GM10248 (cell line): Measurements from ENCODE around the gene TUBA1A.
A peak's percentile ranks its signal among the peaks of the same experiment; 100 is the strongest.
"Not testable (repeated sequence)": the region's sequence is repeated elsewhere in the genome, so short reads cannot be mapped to it uniquely, and the experiment has no call there.

Experiments
- CTCF ChIA-PET: fragments of 300-600 bp; sonication (Branson Sonifier 250); formaldehyde crosslinking; extraction: SDS; loops from one replicate; lab custom pipeline; 2021; ENCODE audit warnings: antibody characterized with exemption; lab: Yijun Ruan, JAX
- POLR2A ChIA-PET: fragments of 350-650 bp; sonication (Branson Sonifier 250); formaldehyde crosslinking; extraction: SDS; loops from one replicate; lab custom pipeline; 2020; ENCODE audit warnings: antibody characterized with exemption; lab: Yijun Ruan, JAX
- DNase-seq: peaks from one replicate; pipeline ENCODE4 v3.0.0; 2012; ENCODE audit errors: extremely low spot score
- TF ChIP-seq, protein P1 (sequence below): IDR thresholded peaks from 2 replicates; pipeline ENCODE4 v1.5.1; 2012; ENCODE audit warnings: mild to moderate bottlenecking, low read depth; ENCODE audit errors: extremely low read depth, missing control alignments, control extremely low read depth

TUBA1A gene

DNA sequence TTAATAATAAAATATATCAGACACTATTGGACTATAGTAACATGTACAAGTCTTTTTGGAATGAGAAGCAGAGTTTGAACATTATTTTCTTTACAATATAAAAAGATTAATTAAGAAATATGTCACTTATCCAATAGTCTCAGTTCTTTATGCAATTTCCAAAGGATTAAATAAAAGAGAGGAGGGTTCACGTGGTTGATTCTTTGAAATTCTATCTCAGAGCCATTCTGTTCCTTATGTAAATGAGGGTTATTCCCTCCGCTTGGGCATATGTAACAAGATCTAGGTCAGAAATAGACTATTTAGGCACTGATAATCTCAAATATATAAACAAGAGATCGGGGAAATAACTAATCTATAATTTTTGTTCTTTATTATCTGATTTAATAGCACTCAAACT, 2.1 kb upstream of the TUBA1A start:
- CTCF ChIA-PET: interaction anchor here (1.4 kb wide), 1 partner anchor 43 kb away, joined by 4 read pairs; no protein-coding TSS in a partner anchor
- POLR2A ChIA-PET: no interaction called here
- no peak for DNase-seq
- TF ChIP-seq, protein P1, sequence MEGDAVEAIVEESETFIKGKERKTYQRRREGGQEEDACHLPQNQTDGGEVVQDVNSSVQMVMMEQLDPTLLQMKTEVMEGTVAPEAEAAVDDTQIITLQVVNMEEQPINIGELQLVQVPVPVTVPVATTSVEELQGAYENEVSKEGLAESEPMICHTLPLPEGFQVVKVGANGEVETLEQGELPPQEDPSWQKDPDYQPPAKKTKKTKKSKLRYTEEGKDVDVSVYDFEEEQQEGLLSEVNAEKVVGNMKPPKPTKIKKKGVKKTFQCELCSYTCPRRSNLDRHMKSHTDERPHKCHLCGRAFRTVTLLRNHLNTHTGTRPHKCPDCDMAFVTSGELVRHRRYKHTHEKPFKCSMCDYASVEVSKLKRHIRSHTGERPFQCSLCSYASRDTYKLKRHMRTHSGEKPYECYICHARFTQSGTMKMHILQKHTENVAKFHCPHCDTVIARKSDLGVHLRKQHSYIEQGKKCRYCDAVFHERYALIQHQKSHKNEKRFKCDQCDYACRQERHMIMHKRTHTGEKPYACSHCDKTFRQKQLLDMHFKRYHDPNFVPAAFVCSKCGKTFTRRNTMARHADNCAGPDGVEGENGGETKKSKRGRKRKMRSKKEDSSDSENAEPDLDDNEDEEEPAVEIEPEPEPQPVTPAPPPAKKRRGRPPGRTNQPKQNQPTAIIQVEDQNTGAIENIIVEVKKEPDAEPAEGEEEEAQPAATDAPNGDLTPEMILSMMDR: no peak

DNA sequence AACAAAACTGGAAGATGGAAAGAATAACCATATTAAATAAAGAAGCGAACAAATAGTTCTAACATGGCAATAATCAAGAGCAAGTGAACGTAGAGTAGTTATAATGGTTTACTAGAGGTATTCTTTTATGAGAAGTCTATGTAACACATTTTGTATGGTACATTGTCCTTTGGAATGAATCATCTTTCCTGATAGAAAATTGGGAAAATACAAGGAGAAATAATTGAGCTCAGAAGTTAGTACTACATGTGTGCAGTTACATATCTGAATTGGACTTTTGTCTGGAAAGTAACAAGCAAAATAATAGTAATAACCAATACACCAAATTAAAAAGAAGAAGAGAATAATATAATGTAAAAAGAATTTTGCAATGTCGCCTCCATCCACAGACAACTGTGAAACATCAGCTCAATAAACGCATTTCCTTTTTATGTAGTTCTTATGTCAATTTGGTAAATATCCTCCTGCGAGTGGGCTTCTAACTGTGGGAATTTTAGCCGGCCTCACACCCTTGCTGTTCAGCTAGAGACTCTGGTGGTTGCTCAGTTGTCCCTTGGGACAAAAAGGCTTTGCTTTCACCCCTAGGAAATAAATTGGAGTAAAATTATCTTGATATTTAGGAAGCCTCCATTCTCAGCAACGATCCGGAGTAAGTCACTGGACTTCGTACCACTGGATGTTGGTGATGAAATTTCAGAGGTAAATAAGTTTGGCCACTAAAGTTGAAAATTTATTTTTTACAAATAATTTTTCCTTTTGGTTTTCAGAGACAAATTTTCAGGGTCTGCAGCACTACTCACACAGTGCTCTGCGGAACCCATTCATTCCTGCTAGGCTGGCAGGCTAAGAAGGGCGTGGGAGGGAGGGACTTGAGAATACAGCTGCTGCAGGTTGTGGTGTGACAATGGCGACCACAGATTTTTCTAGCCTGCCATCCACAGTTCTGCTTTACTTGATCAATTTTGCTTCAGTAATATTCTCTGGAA, 1.1 kb upstream of the TUBA1A start:
- no peak for DNase-seq
- POLR2A ChIA-PET: no interaction called here
- CTCF ChIA-PET: interaction anchor here (1.0 to 2.4 kb wide), 4 partner anchors 34 to 102 kb away, joined by 3 to 6 read pairs (median 4); no protein-coding TSS in a partner anchor
- TF ChIP-seq, protein P1: no peak

DNA sequence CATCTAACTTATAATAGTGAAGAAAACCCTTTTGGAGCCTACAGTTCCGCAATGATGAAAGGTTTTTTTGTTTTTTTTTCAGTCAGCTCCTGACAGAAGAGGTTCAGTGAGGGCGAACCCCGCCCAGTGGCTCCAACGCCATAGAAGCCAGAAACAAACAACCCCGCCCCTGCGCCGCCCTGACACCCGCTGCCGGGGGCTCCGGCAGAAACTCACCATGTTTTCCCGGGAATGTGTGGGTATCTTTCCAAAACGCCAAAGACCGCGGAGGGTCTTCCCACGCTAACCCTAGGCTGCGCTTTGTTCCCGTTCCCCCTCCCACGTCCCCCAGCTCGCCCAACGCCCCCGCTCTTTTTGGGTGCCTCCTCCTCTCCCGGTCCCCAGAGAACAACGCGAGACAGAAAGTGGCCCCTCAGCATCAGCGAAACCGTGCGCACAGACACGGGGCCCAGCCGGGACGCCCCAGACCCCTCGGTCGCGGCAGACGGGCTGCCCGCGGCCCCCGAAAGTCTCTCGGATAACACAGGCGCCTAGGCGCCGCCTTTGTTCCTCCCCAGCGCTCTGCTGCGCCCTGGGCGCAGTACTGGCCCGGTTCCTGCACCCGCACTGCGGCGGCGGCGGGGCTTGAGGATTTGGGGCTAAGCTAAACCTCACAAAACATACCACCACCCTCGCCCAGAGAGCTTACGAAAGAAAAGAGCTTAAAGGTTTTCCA, 522 bp downstream of the TUBA1A start:
- peak; percentile 71 for DNase-seq
- CTCF ChIA-PET: interaction anchor here (0.7 to 2.4 kb wide), 9 partner anchors 11 to 100 kb away, joined by 3 to 6 read pairs (median 4); no protein-coding TSS in a partner anchor
- TF ChIP-seq, protein P1: no peak
- POLR2A ChIA-PET: interaction anchor here (0.5 to 1.7 kb wide), 5 partner anchors 16 to 119 kb away, joined by 3 to 18 read pairs (median 3); partner anchors contain the start of genes RHEBL1 and TUBA1B

DNA sequence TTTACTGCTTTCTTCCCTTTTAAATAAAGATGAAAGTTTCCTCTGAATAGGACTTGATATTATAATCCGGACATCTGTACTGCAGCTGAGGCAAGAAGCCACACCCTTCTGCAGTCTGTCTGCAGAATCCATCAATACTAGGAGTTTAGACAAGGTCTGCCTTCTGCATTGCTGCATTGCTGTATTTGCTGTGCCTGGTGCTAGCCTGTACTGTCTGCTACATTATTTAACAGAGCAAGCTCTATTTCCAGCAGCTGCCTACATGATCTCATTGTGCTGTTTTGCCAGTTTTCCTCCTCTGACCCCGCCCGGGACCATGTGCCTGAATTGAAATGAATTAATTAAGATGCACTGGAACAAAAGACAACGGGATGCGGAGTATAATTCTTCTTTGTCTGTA, 1.7 kb downstream of the TUBA1A start:
- CTCF ChIA-PET: interaction anchor here (1.7 kb wide), 1 partner anchor 14 kb away, joined by 6 read pairs; no protein-coding TSS in a partner anchor
- TF ChIP-seq, protein P1: no peak
- DNase-seq: no peak
- POLR2A ChIA-PET: interaction anchor here (0.8 kb wide), 1 partner anchor 509 kb away, joined by 3 read pairs; no protein-coding TSS in a partner anchor

DNA sequence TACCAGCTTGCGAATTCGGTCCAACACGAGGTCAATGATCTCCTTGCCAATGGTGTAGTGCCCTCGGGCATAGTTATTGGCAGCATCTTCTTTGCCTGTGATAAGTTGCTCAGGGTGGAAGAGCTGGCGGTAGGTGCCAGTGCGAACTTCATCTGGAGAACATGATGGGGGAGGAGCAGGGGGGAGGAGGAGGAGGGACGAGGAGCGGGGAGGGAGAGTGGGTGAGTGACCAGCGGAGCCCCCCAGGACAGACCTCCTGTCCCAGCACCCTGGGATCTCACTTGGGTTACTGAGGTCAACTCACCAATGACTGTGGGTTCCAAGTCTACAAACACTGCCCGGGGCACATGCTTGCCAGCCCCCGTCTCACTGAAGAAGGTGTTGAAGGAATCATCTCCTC, 2.6 kb downstream of the TUBA1A start:
- POLR2A ChIA-PET: interaction anchor here (0.7 kb wide), 1 partner anchor 14 kb away, joined by 4 read pairs; no protein-coding TSS in a partner anchor
- CTCF ChIA-PET, DNase-seq: not testable (repeated sequence)

DNA sequence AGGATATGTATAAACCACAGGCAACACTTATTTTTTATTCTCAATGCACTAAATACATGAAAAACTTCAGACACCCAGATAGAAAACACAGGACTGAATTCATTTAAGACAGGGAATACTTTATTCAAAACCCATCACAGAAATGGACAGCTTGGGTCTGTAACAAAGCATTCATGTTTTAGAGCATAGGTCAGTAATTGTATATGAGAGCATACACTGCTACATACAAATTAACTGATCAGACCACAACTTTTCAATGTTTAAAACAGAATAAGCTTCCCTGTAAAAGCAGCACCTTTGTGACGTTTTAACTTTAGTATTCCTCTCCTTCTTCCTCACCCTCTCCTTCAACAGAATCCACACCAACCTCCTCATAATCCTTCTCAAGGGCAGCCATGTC, 4.2 kb downstream of the TUBA1A start:
- DNase-seq, POLR2A ChIA-PET: not testable (repeated sequence)
- CTCF ChIA-PET: interaction anchor here (1.3 kb wide), 1 partner anchor 39 kb away, joined by 3 read pairs; no protein-coding TSS in a partner anchor

DNA sequence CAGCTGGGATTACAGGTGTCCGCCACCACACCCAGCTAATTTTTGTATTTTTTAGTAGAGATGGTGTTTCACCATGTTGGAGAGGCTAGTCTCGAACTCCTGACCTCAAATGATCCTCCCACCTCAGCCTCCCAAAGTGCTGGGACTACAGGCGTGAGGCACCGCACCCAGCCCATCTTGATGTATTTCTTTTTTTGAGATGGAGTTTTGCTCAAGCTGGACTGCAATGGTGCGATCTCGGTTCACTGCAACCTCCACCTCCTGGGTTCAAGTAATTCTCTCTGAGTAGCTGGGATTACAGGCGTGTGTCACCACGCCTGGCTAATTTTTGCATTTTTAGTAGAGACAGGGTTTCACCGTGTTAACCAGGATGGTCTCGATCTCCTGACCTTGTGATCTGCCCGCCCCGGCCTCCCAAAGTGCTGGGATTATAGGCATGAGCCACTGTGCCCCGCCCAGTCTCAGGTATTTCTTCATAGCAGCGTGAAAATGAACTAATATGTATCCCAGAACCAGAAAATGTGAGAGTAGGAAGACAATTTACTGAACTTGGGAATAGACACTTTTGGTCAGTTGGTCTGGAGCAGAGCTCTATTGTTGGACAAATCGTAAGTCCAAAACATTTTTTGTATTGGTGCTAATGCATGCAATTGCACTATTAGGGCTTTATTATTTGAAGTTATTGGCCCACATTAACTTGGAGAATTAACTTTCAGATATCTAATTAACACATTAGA, 5.5 kb downstream of the TUBA1A start:
- ChIA-PET CTCF (interaction anchor here (1.3 to 1.5 kb wide), 2 partner anchors 40 to 52 kb away, joined by 3 to 4 read pairs; no protein-coding TSS in a partner anchor), POLR2A (interaction anchor here (0.5 to 1.0 kb wide), 2 partner anchors 8 to 52 kb away, joined by 3 to 7 read pairs; partner anchors contain the start of gene TUBA1B)
- DNase-seq: not testable (repeated sequence)
